Esophagus squamous epithelium (tissue), 5 donors: Measurements from ENCODE around the gene BZW1. TPM values are rescaled to one million over a fixed set of nuclear protein-coding genes. Genes with fewer than 3 reads are reported as not detected.
"Not testable (repeated sequence)": the region's sequence is repeated elsewhere in the genome, so short reads cannot be mapped to it uniquely, and the experiment has no call there.

Experiments used
- DNase-seq: peaks from one replicate; lab custom pipeline; 2025; lab: John Stamatoyannopoulos, UW
- H3K27ac ChIP-seq, 4 donors: fragments of 200-600 bp; sonication (generic); one replicate each; pipeline ENCODE4 v1.5.1; 2016 to 2019; ENCODE audit warnings: mild to moderate bottlenecking in 1 of 4
- H3K27me3 ChIP-seq, 4 donors: fragments of 200-600 bp; sonication (generic); 1 replicate in 3 of 4; 2 replicates in 1 of 4; pipeline versions ENCODE4 v1.5.1 to v1.6.0; 2017 to 2021; ENCODE audit warnings: antibody characterized with exemption in 1 of 4
- H3K36me3 ChIP-seq, 3 donors: fragments of 200-600 bp; sonication (generic); one replicate each; pipeline ENCODE4 v1.5.1; 2016 to 2019
- H3K4me1 ChIP-seq, 3 donors: fragments of 200-600 bp; sonication (generic); one replicate each; pipeline ENCODE4 v1.5.1; 2017 to 2019
- H3K4me3 ChIP-seq, 4 donors: fragments of 200-600 bp; sonication (generic); 1 replicate in 3 of 4; 2 replicates in 1 of 4; pipeline ENCODE4 v1.5.1; 2016 to 2019; ENCODE audit warnings: mild to moderate bottlenecking in 2 of 4, moderate library complexity in 1 of 4
- H3K9me3 ChIP-seq, 3 donors: fragments of 200-600 bp; sonication (generic); one replicate each; pipeline ENCODE4 v1.5.1; 2016 to 2019
- POLR2A ChIP-seq, 4 donors: fragments of 450-650 bp; IDR thresholded peaks; one replicate each; pipeline ENCODE4 v1.6.1; 2017; ENCODE audit warnings: antibody characterized with exemption in 4 of 4, mild to moderate bottlenecking in 4 of 4, moderate library complexity in 3 of 4
- WGBS, 2 donors: methylation state at CpG; one replicate each; pipeline ENCODE4 v1.1.5; 2018; 5-methylcytosine and 5-hydroxymethylcytosine counted together
- intact Hi-C: fragments of 100-400 bp; cut with DNase I; formaldehyde crosslinking; loops from one replicate; pipeline ENCODE4 v1.15.0; 2022
- total RNA-seq, 4 donors: library from RNA; depleted of rRNA; stranded (reverse); fragments of >200 nt; gene quantifications; one replicate each; pipeline ENCODE4 v1.1.0, GENCODE V29; 2016
- TF ChIP-seq, protein P1 (sequence below), 6 experiments: fragments of 450-650 bp in 4 of 6; fragments of 200-600 bp in 2 of 6; sonication (generic) in 2 of 6; IDR thresholded peaks; one replicate each; pipeline ENCODE4 v1.5.1; 2016 to 2019; ENCODE audit warnings: antibody characterized with exemption in 6 of 6, mild to moderate bottlenecking in 4 of 6, moderate library complexity in 4 of 6
- donor health status: DM: yes; HTN: yes; CAD: no.

BZW1 gene
- total RNA-seq, 4 donors from 2014 or later = 129 to 303 (median 251) TPM

GRCh38 chr2:200797242-200797770 is 14.4 kb upstream of the BZW1 start:
- Histone ChIP-seq H3K27ac (no peak overlapping the region), H3K36me3 (no peaks in the 10 kb centered on the region), H3K4me1 (peaks cover 0 to 25% (median 0%) of the 10 kb centered on the region in 3 donors), H3K4me3 (no peak overlapping the region), H3K9me3 (no peaks in the 10 kb centered on the region), H3K27me3 (no peaks in the 10 kb centered on the region)
- intact Hi-C loops = no loop called here
- TF ChIP-seq, protein P1, sequence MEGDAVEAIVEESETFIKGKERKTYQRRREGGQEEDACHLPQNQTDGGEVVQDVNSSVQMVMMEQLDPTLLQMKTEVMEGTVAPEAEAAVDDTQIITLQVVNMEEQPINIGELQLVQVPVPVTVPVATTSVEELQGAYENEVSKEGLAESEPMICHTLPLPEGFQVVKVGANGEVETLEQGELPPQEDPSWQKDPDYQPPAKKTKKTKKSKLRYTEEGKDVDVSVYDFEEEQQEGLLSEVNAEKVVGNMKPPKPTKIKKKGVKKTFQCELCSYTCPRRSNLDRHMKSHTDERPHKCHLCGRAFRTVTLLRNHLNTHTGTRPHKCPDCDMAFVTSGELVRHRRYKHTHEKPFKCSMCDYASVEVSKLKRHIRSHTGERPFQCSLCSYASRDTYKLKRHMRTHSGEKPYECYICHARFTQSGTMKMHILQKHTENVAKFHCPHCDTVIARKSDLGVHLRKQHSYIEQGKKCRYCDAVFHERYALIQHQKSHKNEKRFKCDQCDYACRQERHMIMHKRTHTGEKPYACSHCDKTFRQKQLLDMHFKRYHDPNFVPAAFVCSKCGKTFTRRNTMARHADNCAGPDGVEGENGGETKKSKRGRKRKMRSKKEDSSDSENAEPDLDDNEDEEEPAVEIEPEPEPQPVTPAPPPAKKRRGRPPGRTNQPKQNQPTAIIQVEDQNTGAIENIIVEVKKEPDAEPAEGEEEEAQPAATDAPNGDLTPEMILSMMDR (IDR thresholded peaks at IDR 0.05) = no peak
- no peak for TF ChIP-seq POLR2A (IDR thresholded peaks at IDR 0.05)
- DNase-seq = no peak
- WGBS, 2 donors = 83 to 86% methylated on average over 6 to 7 of the region's 7 CpGs

DNA sequence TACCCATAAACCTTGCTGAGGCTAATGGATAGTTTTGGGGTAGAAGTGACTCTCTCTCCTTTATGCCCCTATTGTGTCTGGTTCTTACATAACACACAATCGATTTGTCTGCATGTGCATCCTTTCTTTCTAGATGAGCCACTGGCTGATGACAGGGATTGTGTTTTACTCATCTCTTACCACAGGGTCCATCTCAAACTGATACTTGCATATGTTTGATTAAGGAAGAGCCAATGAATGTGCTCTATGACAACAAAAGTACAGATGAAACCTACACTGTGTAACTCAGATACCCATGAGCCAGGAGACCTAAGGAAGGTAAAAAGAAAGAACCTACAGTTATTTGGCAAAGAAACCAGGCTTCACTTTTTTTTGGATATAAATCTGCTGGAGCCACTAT is 13.2 kb upstream of the BZW1 start:
- DNase-seq = no peak
- 74 to 92% methylated on average over 1 of the region's 1 CpG for WGBS, 2 donors
- TF ChIP-seq, protein P1 (IDR thresholded peaks at IDR 0.05) = no peak
- TF ChIP-seq POLR2A (IDR thresholded peaks at IDR 0.05) = no peak
- Histone ChIP-seq H3K9me3 (no peaks in the 10 kb centered on the region), H3K27ac (no peak overlapping the region), H3K4me3 (no peak overlapping the region), H3K36me3 (no peaks in the 10 kb centered on the region), H3K4me1 (peaks cover 0 to 25% (median 0%) of the 10 kb centered on the region in 3 donors), H3K27me3 (no peaks in the 10 kb centered on the region)
- intact Hi-C loops = no loop called here

GRCh38 chr2:200800458-200800857 is 11.3 kb upstream of the BZW1 start:
- Histone ChIP-seq H3K27me3 (no peaks in the 10 kb centered on the region), H3K27ac (no peak overlapping the region), H3K36me3 (no peaks in the 10 kb centered on the region), H3K4me1 (peaks cover 0 to 11% (median 0%) of the 10 kb centered on the region in 3 donors), H3K4me3 (no peak overlapping the region), H3K9me3 (no peaks in the 10 kb centered on the region)
- TF ChIP-seq, protein P1 (IDR thresholded peaks at IDR 0.05) = no peak
- TF ChIP-seq POLR2A (IDR thresholded peaks at IDR 0.05) = no peak
- WGBS, 2 donors = 100% methylated on average over 2 of the region's 2 CpGs
- intact Hi-C loops = no loop called here
- no peak for DNase-seq

DNA sequence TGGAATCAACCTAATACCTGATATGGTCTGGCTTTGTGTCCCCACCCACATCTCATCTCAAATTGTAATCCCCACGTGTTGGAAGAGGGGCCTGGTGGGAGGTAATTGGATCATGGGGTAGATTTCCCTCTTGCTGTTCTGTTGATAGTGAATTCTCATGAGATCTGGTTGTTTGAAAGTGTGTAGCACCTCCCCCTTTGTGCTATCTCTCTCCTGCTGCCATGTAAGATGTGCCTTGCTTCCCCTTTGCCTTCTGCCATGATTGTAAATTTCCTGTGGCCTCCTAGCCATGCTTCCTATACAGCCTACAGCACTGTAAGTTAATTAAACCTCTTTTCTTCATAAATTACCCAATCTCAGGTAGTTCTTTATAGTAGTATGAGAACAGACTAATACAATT is 10.3 kb upstream of the BZW1 start:
- DNase-seq, H3K27ac ChIP-seq, H3K36me3 ChIP-seq, H3K9me3 ChIP-seq, H3K4me3 ChIP-seq, H3K4me1 ChIP-seq, H3K27me3 ChIP-seq, intact Hi-C loops: not testable (repeated sequence)
- no CpG with 5 or more reads among the region's 1 CpG for WGBS, 2 donors

DNA sequence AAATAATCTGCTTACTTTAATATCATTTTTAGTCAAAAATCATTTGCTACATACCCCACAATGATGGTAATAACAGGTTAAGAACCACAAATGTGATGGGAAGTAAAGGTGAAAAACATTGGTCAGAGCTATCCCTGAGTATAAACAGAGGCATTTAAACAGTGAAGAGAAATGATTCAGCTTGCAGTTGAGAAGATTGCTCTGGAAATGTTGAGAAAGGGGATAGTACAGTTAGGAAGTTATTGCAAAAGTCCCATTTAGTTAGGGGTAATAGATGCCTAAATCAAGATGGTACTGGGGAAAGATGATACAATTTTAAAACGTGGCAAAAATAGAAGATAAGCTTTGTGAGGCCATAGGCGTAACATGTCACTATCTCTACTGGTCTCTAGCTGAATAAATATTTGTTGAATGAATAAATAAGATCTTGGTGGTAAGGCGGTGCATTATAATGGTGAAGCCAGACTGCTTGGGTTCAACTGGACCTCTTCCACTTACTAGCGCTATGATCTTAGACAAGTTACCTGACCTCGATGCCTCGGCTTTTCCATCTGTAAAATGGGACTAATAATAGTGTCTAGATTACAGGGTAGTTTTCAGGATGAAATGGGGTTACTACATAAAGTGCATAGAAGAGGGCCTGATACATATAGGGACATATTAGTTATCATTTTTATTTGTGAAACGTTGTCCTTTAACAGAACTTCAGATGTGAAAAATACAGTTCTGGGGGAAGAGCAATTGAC is 2.0 kb upstream of the BZW1 start:
- Histone ChIP-seq H3K36me3 (peaks cover 0 to 16% (median 0%) of the 10 kb centered on the region in 3 donors), H3K27me3 (no peaks in the 10 kb centered on the region), H3K9me3 (no peaks in the 10 kb centered on the region), H3K4me3 (no peak overlapping the region), H3K27ac (peak overlapping the region; percentile 95 to 100 (median 99)), H3K4me1 (peaks cover 18 to 39% (median 31%) of the 10 kb centered on the region in 3 donors)
- intact Hi-C loops = loop anchor here (5.0 kb wide), 2 partner anchors 53 to 92 kb away; partner anchors contain the start of gene CLK1
- no peak for TF ChIP-seq POLR2A (IDR thresholded peaks at IDR 0.05)
- WGBS, 2 donors = 76 to 80% methylated on average over 7 of the region's 7 CpGs
- no peak for DNase-seq
